HCT116 (cell line): ENCODE data around the gene MXI1. TPM values are rescaled to one million over a fixed set of nuclear protein-coding genes. Genes with fewer than 3 reads are reported as not detected.

Experiments used
- ATAC-seq: fragments of 200-7000 bp; cut with Tn5 transposase; 2 replicates; pipeline ENCODE4 v1.9.1; 2020; ENCODE audit warnings: mild to moderate bottlenecking, moderate library complexity
- BruUV-seq: library from RNA; stranded (reverse); fragments of 400-500 nt; replicated peaks from 2 replicates; lab custom pipeline; 2021; lab: Mats Ljungman, UMichigan
- CTCF ChIA-PET: fragments of 300-600 bp; sonication (Branson Sonifier 250); formaldehyde crosslinking; loops from one replicate; lab custom pipeline; 2021; ENCODE audit warnings: antibody characterized with exemption; lab: Charles Lee
- POLR2A ChIA-PET: fragments of 300-600, 350-600 bp; sonication (Branson Sonifier 250); formaldehyde crosslinking; loops from one replicate; lab custom pipeline; 2021; ENCODE audit warnings: antibody characterized with exemption; lab: Charles Lee
- RAD21 ChIA-PET, 2 experiments: fragments of 300-600 bp; sonication (Branson Sonifier 250); formaldehyde crosslinking; loops; one replicate each; lab custom pipeline; 2023; ENCODE audit warnings: low total read pairs in 2 of 2; ENCODE audit not compliant: uncharacterized antibody in 2 of 2, unreplicated experiment in 2 of 2, low non-redundant PET in 1 of 2; lab: Charles Lee
- DNase-seq: peaks from one replicate; pipeline ENCODE4 v3.0.0-alpha.2; 2010; ENCODE audit warnings: low read depth, low spot score
- H2AFZ ChIP-seq: fragments of 200-600 bp; shearing (Covaris generic), sonication (generic); 2 replicates; pipeline ENCODE4 v1.6.1; 2017; ENCODE audit warnings: low read depth, mixed run types, mixed read lengths, antibody characterized with exemption, low read length; ENCODE audit not compliant: poor library complexity, severe bottlenecking
- H3K27ac ChIP-seq: 2 replicates; pipeline ENCODE4 v1.5.1; 2012; ENCODE audit warnings: low read depth, low read length
- H3K27me3 ChIP-seq: fragments of 200-600 bp; sonication (generic); 2 replicates; pipeline ENCODE4 v1.6.1; 2016; ENCODE audit warnings: mixed run types, low read length, mixed read lengths; ENCODE audit not compliant: insufficient read depth
- H3K36me3 ChIP-seq, 2 experiments: fragments of 200-500 bp in 1 of 2; fragments of 200-600 bp in 1 of 2; sonication (Bioruptor generic) in 1 of 2; sonication (generic) in 1 of 2; 2 replicates each; pipeline versions ENCODE4 v1.5.1 to v1.6.1; 2014 to 2016; ENCODE audit warnings: low read length in 2 of 2, inconsistent platforms in 1 of 2, mixed read lengths in 1 of 2, mixed run types in 1 of 2; ENCODE audit not compliant: insufficient read depth in 2 of 2, control insufficient read depth in 1 of 2
- H3K4me1 ChIP-seq, 2 experiments: fragments of 200-600 bp in 1 of 2; sonication (generic) in 1 of 2; 2 replicates each; pipeline versions ENCODE4 v1.5.1 to v1.6.1; 2012 to 2017; ENCODE audit warnings: low read length in 2 of 2, inconsistent platforms in 1 of 2, mild to moderate bottlenecking in 1 of 2, mixed read lengths in 1 of 2, mixed run types in 1 of 2, moderate library complexity in 1 of 2; ENCODE audit not compliant: insufficient read depth in 2 of 2, control insufficient read depth in 1 of 2
- H3K4me2 ChIP-seq: fragments of 200-600 bp; sonication (generic); 2 replicates; pipeline ENCODE4 v1.6.1; 2017; ENCODE audit warnings: mixed run types, low read length, mixed read lengths
- H3K4me3 ChIP-seq, 2 experiments: fragments of 200-600 bp in 1 of 2; sonication (generic) in 1 of 2; replicated peaks in 1 of 2; 2 replicates each; pipeline ENCODE4 v1.5.1; 2011 to 2016; ENCODE audit warnings: low read length in 2 of 2, control low read depth in 1 of 2, low read depth in 1 of 2, mild to moderate bottlenecking in 1 of 2, mixed read lengths in 1 of 2, mixed run types in 1 of 2
- H3K79me2 ChIP-seq: fragments of 200-600 bp; sonication (generic); 2 replicates; pipeline ENCODE4 v1.6.1; 2017; ENCODE audit warnings: mild to moderate bottlenecking, mixed run types, low read length, moderate library complexity, mixed read lengths; ENCODE audit not compliant: insufficient read depth
- H3K9ac ChIP-seq: fragments of 200-600 bp; sonication (generic); 2 replicates; pipeline ENCODE4 v1.6.1; 2016; ENCODE audit warnings: low read length, mixed read lengths
- H3K9me2 ChIP-seq: fragments of 200-600 bp; sonication (generic), shearing (Covaris generic); 2 replicates; pipeline ENCODE4 v1.6.1; 2017; ENCODE audit warnings: mixed run types, mild to moderate bottlenecking, moderate library complexity; ENCODE audit not compliant: insufficient read depth
- H3K9me3 ChIP-seq, 2 experiments: fragments of 200-500 bp in 1 of 2; fragments of 200-600 bp in 1 of 2; sonication (Bioruptor generic) in 1 of 2; sonication (generic) in 1 of 2; 2 replicates each; pipeline ENCODE4 v1.6.1; 2014 to 2017; ENCODE audit warnings: low read length in 2 of 2, mixed read lengths in 2 of 2, inconsistent platforms in 1 of 2, low read depth in 1 of 2, mild to moderate bottlenecking in 1 of 2, mixed run types in 1 of 2, moderate library complexity in 1 of 2; ENCODE audit not compliant: control insufficient read depth in 1 of 2, insufficient read depth in 1 of 2
- H4K20me1 ChIP-seq: fragments of 200-600 bp; sonication (generic), shearing (Covaris generic); 2 replicates; pipeline ENCODE4 v1.6.1; 2017; ENCODE audit warnings: mixed run types, mild to moderate bottlenecking, moderate library complexity; ENCODE audit not compliant: insufficient read depth
- CBX3 ChIP-seq: IDR thresholded peaks from 2 replicates; pipeline ENCODE4 v1.6.1; 2012; ENCODE audit warnings: low read depth
- EGR1 ChIP-seq: IDR thresholded peaks from 2 replicates; pipeline ENCODE4 v1.6.1; 2012; ENCODE audit warnings: low read depth
- EZH2phosphoT487 ChIP-seq: fragments of 200-600 bp; IDR thresholded peaks from 2 replicates; pipeline ENCODE4 v1.6.1; 2018; ENCODE audit warnings: antibody characterized with exemption, borderline replicate concordance
- POLR2A ChIP-seq: IDR thresholded peaks from 2 replicates; pipeline ENCODE4 v1.7.0; 2011; ENCODE audit warnings: borderline replicate concordance; ENCODE audit not compliant: insufficient read depth, insufficient read length; ENCODE audit errors: extremely low read depth
- POLR2AphosphoS5 ChIP-seq: IDR thresholded peaks from 2 replicates; pipeline ENCODE4 v1.6.1; 2011; ENCODE audit warnings: mild to moderate bottlenecking, low read depth, low read length, moderate library complexity
- REST ChIP-seq: IDR thresholded peaks from 2 replicates; pipeline ENCODE4 v1.6.1; 2012; ENCODE audit warnings: low read depth
- SP1 ChIP-seq: IDR thresholded peaks from 2 replicates; pipeline ENCODE4 v1.6.1; 2012; ENCODE audit warnings: low read depth
- TCF7L2 ChIP-seq: IDR thresholded peaks from 2 replicates; pipeline ENCODE4 v1.7.0; 2011; ENCODE audit warnings: borderline replicate concordance, inconsistent platforms; ENCODE audit not compliant: insufficient read depth, insufficient read length; ENCODE audit errors: extremely low read depth
- intact Hi-C: fragments of 100-400 bp; cut with micrococcal nuclease; formaldehyde crosslinking; loops from 2 replicates; pipeline ENCODE4 v1.10.0; 2022
- total RNA-seq: library from RNA; stranded (reverse); gene quantifications from one replicate; pipeline ENCODE4 v1.2.1, GENCODE V29; 2021; ENCODE audit not compliant: unreplicated experiment
- TF ChIP-seq, protein P1 (sequence below): IDR thresholded peaks from 2 replicates; pipeline ENCODE4 v1.6.1; 2012
- TF ChIP-seq, protein P2 (sequence below): IDR thresholded peaks from 2 replicates; pipeline ENCODE4 v1.6.1; 2012
- TF ChIP-seq, protein P3 (sequence below): IDR thresholded peaks from 2 replicates; pipeline ENCODE4 v1.6.1; 2011; ENCODE audit warnings: mild to moderate bottlenecking, low read length, moderate library complexity; ENCODE audit not compliant: insufficient replicate concordance; ENCODE audit errors: extremely low read depth

MXI1 gene
- total RNA-seq, 1 experiment from 2014 or later: 57.0 TPM

DNA sequence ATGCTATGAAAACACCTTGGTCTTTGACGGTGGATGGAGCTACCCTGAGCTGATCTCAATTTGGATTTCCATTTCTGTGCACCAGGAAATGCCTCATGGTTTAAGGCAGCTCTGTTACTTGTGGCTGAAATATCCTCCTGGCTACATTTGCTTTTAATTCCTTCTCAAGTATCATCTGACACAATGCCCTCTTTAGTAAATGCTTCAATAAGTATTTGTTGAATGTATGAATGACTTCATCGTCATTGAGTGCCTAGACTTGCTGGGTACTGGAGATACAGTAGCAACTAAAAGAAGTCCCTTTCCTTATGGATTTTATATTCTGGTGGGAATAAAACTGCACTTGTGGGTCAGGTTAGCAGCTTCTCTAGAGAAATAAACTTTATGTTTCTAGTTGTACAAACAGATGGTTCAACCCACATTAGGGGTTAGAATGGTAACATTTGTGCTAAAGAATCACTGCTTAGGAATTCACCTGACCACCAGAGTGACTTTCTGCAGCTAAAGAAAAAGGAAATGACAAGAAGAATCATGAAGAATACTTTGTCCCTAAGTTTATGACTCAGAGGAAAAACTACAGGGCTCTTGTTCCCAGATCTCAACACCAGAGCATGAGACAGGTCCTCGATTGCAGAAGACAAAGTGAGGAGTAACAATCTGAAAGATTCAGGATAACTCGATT, 119.1 kb downstream of the MXI1 start:
- POLR2A ChIA-PET: interaction anchor here (1.8 kb wide), 1 partner anchor 27 kb away, joined by 4 read pairs; no protein-coding TSS in a partner anchor

DNA sequence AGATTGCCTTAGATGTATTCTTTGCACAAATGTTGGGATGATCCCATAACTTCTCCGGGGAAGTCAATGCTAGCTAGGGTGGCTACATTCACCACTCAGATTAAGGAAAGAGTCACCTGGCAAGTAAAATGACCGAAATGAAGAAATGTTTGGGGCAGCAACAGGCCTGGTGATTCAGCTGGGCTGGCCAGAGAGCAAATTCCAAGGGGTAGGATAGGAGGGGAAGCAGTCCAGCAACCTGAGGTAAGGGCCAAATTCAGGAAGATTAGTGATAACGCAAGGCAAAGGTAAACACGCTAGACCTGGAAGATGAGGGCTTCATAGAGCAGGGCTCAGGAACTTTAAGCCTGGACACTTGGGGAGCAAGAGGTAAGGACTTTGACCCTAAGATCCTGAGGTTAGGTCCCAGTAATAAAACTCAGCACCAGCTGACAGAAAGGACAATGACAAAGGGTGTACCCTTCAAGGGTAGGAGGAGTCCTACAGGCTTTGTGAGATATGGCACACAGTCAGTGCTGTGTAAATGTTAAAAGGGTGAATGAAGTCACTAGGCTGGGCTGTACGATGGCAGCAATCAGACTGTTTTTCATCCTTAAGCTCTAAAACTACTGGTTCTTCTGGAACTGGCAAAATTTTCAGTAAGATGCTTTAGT, 120.0 kb downstream of the MXI1 start:
- Histone ChIP-seq H3K9ac (no peak overlapping the region), H3K4me2 (peak overlapping the region; percentile 24; the same call in 1 of the 2 replicates), H3K4me3 (no peak overlapping the region), H4K20me1 (no peaks in the 10 kb centered on the region), H2AFZ (no peak overlapping the region), H3K9me3 (peaks cover 8 to 17% of the 10 kb centered on the region in 2 experiments; a peak in 2 of 4 replicates), H3K27me3 (no peaks in the 10 kb centered on the region), H3K36me3 (no peaks in the 10 kb centered on the region), H3K79me2 (no peaks in the 10 kb centered on the region), H3K4me1 (peaks cover 0 to 28% of the 10 kb centered on the region in 2 experiments; a peak in 2 of 4 replicates), H3K27ac (no peak overlapping the region), H3K9me2 (no peaks in the 10 kb centered on the region)
- ATAC-seq: no peak
- intact Hi-C loops: no loop called here
- ChIA-PET RAD21 (no interaction called here), POLR2A (interaction anchor here (1.8 kb wide), 1 partner anchor 26 kb away, joined by 4 read pairs; no protein-coding TSS in a partner anchor), CTCF (no interaction called here)
- DNase-seq: no peak
- no TSS peak for BruUV-seq
- TF ChIP-seq POLR2AphosphoS5 (no peak), CBX3 (no peak), EZH2phosphoT487 (no peak), REST (no peak), POLR2A (no peak), TCF7L2 (no peak), EGR1 (no peak)
- TF ChIP-seq, protein P1, sequence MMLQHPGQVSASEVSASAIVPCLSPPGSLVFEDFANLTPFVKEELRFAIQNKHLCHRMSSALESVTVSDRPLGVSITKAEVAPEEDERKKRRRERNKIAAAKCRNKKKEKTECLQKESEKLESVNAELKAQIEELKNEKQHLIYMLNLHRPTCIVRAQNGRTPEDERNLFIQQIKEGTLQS: no peak
- TF ChIP-seq, protein P2, sequence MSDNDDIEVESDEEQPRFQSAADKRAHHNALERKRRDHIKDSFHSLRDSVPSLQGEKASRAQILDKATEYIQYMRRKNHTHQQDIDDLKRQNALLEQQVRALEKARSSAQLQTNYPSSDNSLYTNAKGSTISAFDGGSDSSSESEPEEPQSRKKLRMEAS: no peak
- TF ChIP-seq, protein P3, sequence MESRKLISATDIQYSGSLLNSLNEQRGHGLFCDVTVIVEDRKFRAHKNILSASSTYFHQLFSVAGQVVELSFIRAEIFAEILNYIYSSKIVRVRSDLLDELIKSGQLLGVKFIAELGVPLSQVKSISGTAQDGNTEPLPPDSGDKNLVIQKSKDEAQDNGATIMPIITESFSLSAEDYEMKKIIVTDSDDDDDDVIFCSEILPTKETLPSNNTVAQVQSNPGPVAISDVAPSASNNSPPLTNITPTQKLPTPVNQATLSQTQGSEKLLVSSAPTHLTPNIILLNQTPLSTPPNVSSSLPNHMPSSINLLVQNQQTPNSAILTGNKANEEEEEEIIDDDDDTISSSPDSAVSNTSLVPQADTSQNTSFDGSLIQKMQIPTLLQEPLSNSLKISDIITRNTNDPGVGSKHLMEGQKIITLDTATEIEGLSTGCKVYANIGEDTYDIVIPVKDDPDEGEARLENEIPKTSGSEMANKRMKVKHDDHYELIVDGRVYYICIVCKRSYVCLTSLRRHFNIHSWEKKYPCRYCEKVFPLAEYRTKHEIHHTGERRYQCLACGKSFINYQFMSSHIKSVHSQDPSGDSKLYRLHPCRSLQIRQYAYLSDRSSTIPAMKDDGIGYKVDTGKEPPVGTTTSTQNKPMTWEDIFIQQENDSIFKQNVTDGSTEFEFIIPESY: no peak

More for the DNA sequence above, 119.1 kb downstream of the MXI1 start:
- ATAC-seq (no peak; the same call in 1 of the 2 replicates), DNase-seq (peak; percentile 24)
- Histone ChIP-seq H4K20me1 (no peaks in the 10 kb centered on the region), H3K36me3 (no peaks in the 10 kb centered on the region), H3K27me3 (no peaks in the 10 kb centered on the region), H3K9ac (no peak overlapping the region), H3K4me3 (no peak overlapping the region), H3K4me1 (peaks cover 0 to 28% of the 10 kb centered on the region in 2 experiments; a peak in 2 of 4 replicates), H2AFZ (peak overlapping the region; percentile 12), H3K27ac (no peak overlapping the region), H3K4me2 (peak overlapping the region; percentile 24), H3K9me2 (no peaks in the 10 kb centered on the region), H3K9me3 (peaks cover 8 to 17% of the 10 kb centered on the region in 2 experiments; a peak in 2 of 4 replicates), H3K79me2 (no peaks in the 10 kb centered on the region)
- RAD21 ChIA-PET: no interaction called here
- no TSS peak for BruUV-seq
- CTCF ChIA-PET: interaction anchor here (1.1 kb wide), 1 partner anchor 273 kb away, joined by 3 read pairs; no protein-coding TSS in a partner anchor
- intact Hi-C loops: no loop called here
- no peak for TF ChIP-seq TCF7L2
- peak; percentile 36; the same call in 1 of the 2 replicates for TF ChIP-seq SP1
